Measurements from ENCODE around the gene DBI.
A peak's percentile ranks its signal among the peaks of the same experiment; 100 is the strongest.
"Not testable (repeated sequence)": the region's sequence is repeated elsewhere in the genome, so short reads cannot be mapped to it uniquely, and the experiment has no call there.

The DBI gene

GRCh38 chr2:119350311-119350998, 16.3 kb upstream of the DBI start:
- no peak for ATAC-seq

GRCh38 chr2:119352357-119352756, 14.4 kb upstream of the DBI start:
- no peak for DNase-seq
- no peaks in the 10 kb centered on the region for H3K27me3 Mint-ChIP-seq

More at GRCh38 chr2:119350311-119350998, 16.3 kb upstream of the DBI start:
- Mint-ChIP-seq H3K4me1 (peaks cover 1% of the 10 kb centered on the region), H3K27ac (no peak overlapping the region), H3K4me3 (no peak overlapping the region), H3K9me3 (no peaks in the 10 kb centered on the region), H3K27me3 (no peaks in the 10 kb centered on the region)
- no peak for DNase-seq

GRCh38 chr2:119354860-119355259, 11.9 kb upstream of the DBI start:
- no peak for ATAC-seq
- H3K27ac Mint-ChIP-seq: no peak overlapping the region
- no peaks in the 10 kb centered on the region for H3K9me3 Mint-ChIP-seq
- no peaks in the 10 kb centered on the region for H3K27me3 Mint-ChIP-seq
- peaks cover 24% of the 10 kb centered on the region for H3K4me1 Mint-ChIP-seq
- H3K4me3 Mint-ChIP-seq: no peak overlapping the region
- DNase-seq: no peak

More at GRCh38 chr2:119352357-119352756, 14.4 kb upstream of the DBI start:
- Mint-ChIP-seq H3K27ac (no peak overlapping the region), H3K9me3 (no peaks in the 10 kb centered on the region), H3K4me3 (no peak overlapping the region), H3K4me1 (peaks cover 20% of the 10 kb centered on the region)
- peak; percentile 40 for ATAC-seq

- no peak overlapping the region for H3K4me3 Mint-ChIP-seq
- H3K4me1 Mint-ChIP-seq: peaks cover 46% of the 10 kb centered on the region
- no peak for ATAC-seq
Measured at GRCh38 chr2:119359774-119360173, 7.0 kb upstream of the DBI start.

GRCh38 chr2:119360423-119360966, 6.3 kb upstream of the DBI start:
- ATAC-seq: no peak
- Mint-ChIP-seq H3K27ac (no peak overlapping the region), H3K4me3 (no peak overlapping the region), H3K27me3 (no peaks in the 10 kb centered on the region), H3K9me3 (no peaks in the 10 kb centered on the region), H3K4me1 (peaks cover 52% of the 10 kb centered on the region)
- no peak for DNase-seq

More at GRCh38 chr2:119359774-119360173, 7.0 kb upstream of the DBI start:
- Mint-ChIP-seq H3K27me3 (no peaks in the 10 kb centered on the region), H3K27ac (no peak overlapping the region), H3K9me3 (no peaks in the 10 kb centered on the region)
- DNase-seq: no peak

GRCh38 chr2:119364798-119365197, 2.0 kb upstream of the DBI start:
- ATAC-seq: no peak
- Mint-ChIP-seq H3K9me3 (no peaks in the 10 kb centered on the region), H3K4me3 (peak overlapping the region; percentile 99 to 100), H3K27me3 (no peaks in the 10 kb centered on the region), H3K4me1 (peaks cover 54% of the 10 kb centered on the region), H3K27ac (peak overlapping the region in 1 of 2 donors; percentile 2)
- DNase-seq: no peak

GRCh38 chr2:119365436-119365835, 1.3 kb upstream of the DBI start:
- Mint-ChIP-seq H3K27me3 (no peaks in the 10 kb centered on the region), H3K27ac (peak overlapping the region; percentile 21 to 100), H3K4me1 (peaks cover 57% of the 10 kb centered on the region), H3K9me3 (no peaks in the 10 kb centered on the region), H3K4me3 (peak overlapping the region; percentile 99 to 100)
- DNase-seq (no peak), ATAC-seq (no peak)

GRCh38 chr2:119366161-119366648, 572 bp upstream of the DBI start:
- Mint-ChIP-seq H3K4me3 (peak overlapping the region; percentile 99 to 100), H3K4me1 (peaks cover 57% of the 10 kb centered on the region), H3K27me3 (no peaks in the 10 kb centered on the region), H3K9me3 (no peaks in the 10 kb centered on the region), H3K27ac (peak overlapping the region; percentile 99 to 100)
- DNase-seq: peak in 1 of 2 donors; percentile 13
- peak; percentile 8 for ATAC-seq

GRCh38 chr2:119367472-119368099, 809 bp downstream of the DBI start:
- Mint-ChIP-seq H3K27ac (peak overlapping the region; percentile 99 to 100), H3K4me3 (peak overlapping the region; percentile 99 to 100), H3K4me1 (peaks cover 55% of the 10 kb centered on the region), H3K9me3 (no peaks in the 10 kb centered on the region), H3K27me3 (no peaks in the 10 kb centered on the region)
- peak; percentile 52 to 59 for DNase-seq
- ATAC-seq: peak; percentile 63

GRCh38 chr2:119369845-119370244, 3.1 kb downstream of the DBI start:
- H3K27me3 Mint-ChIP-seq: no peaks in the 10 kb centered on the region
- DNase-seq (no peak), ATAC-seq (no peak)
- peaks cover 35% of the 10 kb centered on the region for H3K4me1 Mint-ChIP-seq
- H3K9me3 Mint-ChIP-seq: peaks cover 0 to 12% of the 10 kb centered on the region in 2 donors
- H3K27ac Mint-ChIP-seq: no peak overlapping the region
- no peak overlapping the region for H3K4me3 Mint-ChIP-seq

GRCh38 chr2:119371111-119371510, 4.3 kb downstream of the DBI start:
- no peak overlapping the region for H3K4me3 Mint-ChIP-seq
- H3K27ac Mint-ChIP-seq: no peak overlapping the region
- DNase-seq: no peak
- H3K27me3 Mint-ChIP-seq: no peaks in the 10 kb centered on the region
- no peak for ATAC-seq
- H3K4me1 Mint-ChIP-seq: peaks cover 22% of the 10 kb centered on the region
- peaks cover 0 to 12% of the 10 kb centered on the region in 2 donors for H3K9me3 Mint-ChIP-seq

GRCh38 chr2:119372778-119373568, 6.2 kb downstream of the DBI start:
- Mint-ChIP-seq H3K27me3 (no peaks in the 10 kb centered on the region), H3K9me3 (peaks cover 0 to 12% of the 10 kb centered on the region in 2 donors), H3K4me3 (no peak overlapping the region), H3K4me1 (peaks cover 18% of the 10 kb centered on the region), H3K27ac (no peak overlapping the region)
- ATAC-seq (no peak), DNase-seq (no peak)

GRCh38 chr2:119373907-119374745, 7.3 kb downstream of the DBI start:
- not testable (repeated sequence) for H3K27me3 Mint-ChIP-seq, H3K4me1 Mint-ChIP-seq, ATAC-seq, H3K27ac Mint-ChIP-seq, DNase-seq, H3K4me3 Mint-ChIP-seq
- H3K9me3 Mint-ChIP-seq: peaks cover 0 to 12% of the 10 kb centered on the region in 2 donors

GRCh38 chr2:119376406-119376805, 9.6 kb downstream of the DBI start:
- not testable (repeated sequence) for H3K27ac Mint-ChIP-seq, DNase-seq, H3K4me3 Mint-ChIP-seq, H3K4me1 Mint-ChIP-seq, ATAC-seq, H3K27me3 Mint-ChIP-seq
- H3K9me3 Mint-ChIP-seq: peaks cover 0 to 12% of the 10 kb centered on the region in 2 donors

- Mint-ChIP-seq H3K4me3 (no peak overlapping the region), H3K27me3 (no peaks in the 10 kb centered on the region), H3K27ac (peak overlapping the region in 1 of 2 donors; percentile 74), H3K4me1 (no peaks in the 10 kb centered on the region), H3K9me3 (peaks cover 0 to 12% of the 10 kb centered on the region in 2 donors)
- ATAC-seq (peak; percentile 45), DNase-seq (no peak)
Measured at GRCh38 chr2:119376810-119377209, 10.0 kb downstream of the DBI start.
